MCF 10A (cell line): ENCODE measurements around the gene COL9A2. TPM values are rescaled to one million over a fixed set of nuclear protein-coding genes. Genes with fewer than 3 reads are reported as not detected.
"Not testable (repeated sequence)": the region's sequence is repeated elsewhere in the genome, so short reads cannot be mapped to it uniquely, and the experiment has no call there.

ENCODE experiments used
- BruUV-seq: library from RNA; stranded (reverse); fragments of 400-500 nt; replicated peaks from 2 replicates; lab custom pipeline; 2021; lab: Mats Ljungman, UMichigan
- CTCF ChIA-PET: fragments of 300-600 bp; sonication (Branson Sonifier 250); formaldehyde crosslinking; extraction: SDS; loops from one replicate; lab custom pipeline; 2021; ENCODE audit warnings: antibody characterized with exemption, inconsistent platforms; lab: Yijun Ruan, JAX
- POLR2A ChIA-PET: fragments of 300-600, 350-650 bp; sonication (Branson Sonifier 250); formaldehyde crosslinking; extraction: SDS; loops from one replicate; lab custom pipeline; 2020; ENCODE audit warnings: antibody characterized with exemption, inconsistent platforms; lab: Yijun Ruan, JAX
- DNase-seq: peaks from one replicate; pipeline ENCODE4 v3.0.0-alpha.2; 2018; ENCODE audit not compliant: unreplicated experiment
- H3K27ac Mint-ChIP-seq: one replicate; pipeline ENCODE4 v1.8.0; 2022; ENCODE audit warnings: mild to moderate bottlenecking, low read depth, mixed read lengths; ENCODE audit not compliant: unreplicated experiment
- H3K27me3 Mint-ChIP-seq: one replicate; pipeline ENCODE4 v1.8.0; 2022; ENCODE audit warnings: mixed read lengths; ENCODE audit not compliant: insufficient read depth, unreplicated experiment
- H3K36me3 Mint-ChIP-seq: one replicate; pipeline ENCODE4 v1.8.0; 2022; ENCODE audit warnings: mild to moderate bottlenecking, moderate library complexity, mixed read lengths; ENCODE audit not compliant: insufficient read depth, unreplicated experiment
- H3K4me1 Mint-ChIP-seq: one replicate; pipeline ENCODE4 v1.8.0; 2022; ENCODE audit warnings: mixed read lengths; ENCODE audit not compliant: insufficient read depth, unreplicated experiment
- H3K4me3 Mint-ChIP-seq: one replicate; pipeline ENCODE4 v1.8.0; 2022; ENCODE audit warnings: mild to moderate bottlenecking, moderate library complexity, mixed read lengths; ENCODE audit not compliant: unreplicated experiment
- H3K9me3 Mint-ChIP-seq: one replicate; pipeline ENCODE4 v1.8.0; 2022; ENCODE audit warnings: mixed read lengths; ENCODE audit not compliant: unreplicated experiment
- CTCF ChIP-seq: fragments of 200-600 bp; IDR thresholded peaks from one replicate; pipeline ENCODE4 v1.8.0; 2022; ENCODE audit warnings: antibody characterized with exemption, mild to moderate bottlenecking; ENCODE audit not compliant: unreplicated experiment
- intact Hi-C: fragments of 100-400 bp; cut with micrococcal nuclease; formaldehyde crosslinking; loops from 2 replicates; pipeline ENCODE4 v1.14.1; 2022
- total RNA-seq: library from RNA; stranded (reverse); gene quantifications from 2 replicates; pipeline ENCODE4 v1.2.3, GENCODE V29; 2022

Gene COL9A2
- total RNA-seq, 1 experiment from 2014 or later, result not detected

GRCh38 chr1:40338745-40339419, 21.8 kb upstream of the COL9A2 start:
- intact Hi-C loops, result loop anchor here (1.0 to 2.0 kb wide), 4 partner anchors 66 to 255 kb away; no protein-coding TSS in a partner anchor
- no peaks in the 10 kb centered on the region for H3K9me3 Mint-ChIP-seq
- peaks cover 18% of the 10 kb centered on the region for H3K27me3 Mint-ChIP-seq
- TF ChIP-seq CTCF, result peak; percentile 98
- ChIA-PET POLR2A (interaction anchor here (0.6 to 2.0 kb wide), 9 partner anchors 17 to 254 kb away, joined by 3 to 8 read pairs (median 3); no protein-coding TSS in a partner anchor), CTCF (interaction anchor here (0.5 to 11.2 kb wide), 64 partner anchors 9 to 1121 kb away, joined by 3 to 182 read pairs (median 4); no protein-coding TSS in a partner anchor)
- peaks cover 6% of the 10 kb centered on the region for H3K4me1 Mint-ChIP-seq
- no peak overlapping the region for H3K27ac Mint-ChIP-seq
- H3K36me3 Mint-ChIP-seq, result no peaks in the 10 kb centered on the region
- no peak overlapping the region for H3K4me3 Mint-ChIP-seq
- BruUV-seq, result no TSS peak
- peak; percentile 79 for DNase-seq

- no peak for DNase-seq
- BruUV-seq, result no TSS peak
- Mint-ChIP-seq H3K27me3 (peaks cover 18% of the 10 kb centered on the region), H3K9me3 (no peaks in the 10 kb centered on the region), H3K36me3 (no peaks in the 10 kb centered on the region), H3K4me1 (peaks cover 6% of the 10 kb centered on the region), H3K4me3 (no peak overlapping the region), H3K27ac (no peak overlapping the region)
- CTCF ChIA-PET, result interaction anchor here (0.6 to 11.2 kb wide), 27 partner anchors 10 to 305 kb away, joined by 3 to 182 read pairs (median 9); no protein-coding TSS in a partner anchor
- no peak for TF ChIP-seq CTCF
- POLR2A ChIA-PET, result interaction anchor here (2.0 kb wide), 1 partner anchor 185 kb away, joined by 8 read pairs; no protein-coding TSS in a partner anchor
- intact Hi-C loops, result no loop called here
These were observed 20.4 kb upstream of the COL9A2 start for GRCh38 chr1:40337443-40337842.

GRCh38 chr1:40332695-40333094, 15.6 kb upstream of the COL9A2 start:
- BruUV-seq, result no TSS peak
- no peaks in the 10 kb centered on the region for H3K9me3 Mint-ChIP-seq
- H3K4me1 Mint-ChIP-seq, result no peaks in the 10 kb centered on the region
- no peak overlapping the region for H3K4me3 Mint-ChIP-seq
- H3K36me3 Mint-ChIP-seq, result no peaks in the 10 kb centered on the region
- intact Hi-C loops, result no loop called here
- no peak for TF ChIP-seq CTCF
- H3K27ac Mint-ChIP-seq, result no peak overlapping the region
- no peak for DNase-seq
- POLR2A ChIA-PET, result interaction anchor here (0.6 kb wide), 1 partner anchor 168 kb away, joined by 4 read pairs; no protein-coding TSS in a partner anchor
- CTCF ChIA-PET, result interaction anchor here (0.6 to 1.1 kb wide), 3 partner anchors 18 to 1954 kb away, joined by 3 to 4 read pairs (median 3); no protein-coding TSS in a partner anchor
- no peaks in the 10 kb centered on the region for H3K27me3 Mint-ChIP-seq

GRCh38 chr1:40331403-40331802, 14.3 kb upstream of the COL9A2 start:
- H3K27ac Mint-ChIP-seq, POLR2A ChIA-PET, CTCF ChIA-PET, H3K9me3 Mint-ChIP-seq, BruUV-seq, intact Hi-C loops, H3K27me3 Mint-ChIP-seq, DNase-seq, H3K4me1 Mint-ChIP-seq, H3K4me3 Mint-ChIP-seq, H3K36me3 Mint-ChIP-seq: not testable (repeated sequence)
